IPS-20b (cell line): ENCODE results near the gene EEF1AKMT4.

Experiments
- H3K27ac ChIP-seq: one replicate; pipeline ENCODE4 v1.5.1; 2013; ENCODE audit warnings: low read length
- H3K27me3 ChIP-seq: 2 replicates; pipeline ENCODE4 v1.6.1; 2013; ENCODE audit warnings: mild to moderate bottlenecking, low read length, inconsistent platforms; ENCODE audit not compliant: insufficient read depth
- H3K36me3 ChIP-seq: 2 replicates; pipeline ENCODE4 v1.6.1; 2013; ENCODE audit warnings: low read depth, mild to moderate bottlenecking, inconsistent platforms, low read length, moderate library complexity; ENCODE audit not compliant: insufficient read depth
- H3K4me1 ChIP-seq: 2 replicates; pipeline ENCODE4 v1.6.1; 2013; ENCODE audit warnings: mild to moderate bottlenecking, control low read depth, inconsistent platforms, low read length, moderate library complexity; ENCODE audit not compliant: insufficient read depth
- H3K4me3 ChIP-seq: 2 replicates; pipeline ENCODE4 v1.5.1; 2013; ENCODE audit warnings: mild to moderate bottlenecking, low read length, inconsistent platforms
- H3K9ac ChIP-seq: 2 replicates; pipeline ENCODE4 v1.6.1; 2013; ENCODE audit warnings: low read depth, mild to moderate bottlenecking, inconsistent platforms, low read length, moderate library complexity
- H3K9me3 ChIP-seq: 2 replicates; pipeline ENCODE4 v1.6.1; 2013; ENCODE audit warnings: mild to moderate bottlenecking, low read depth, low read length, inconsistent platforms; ENCODE audit not compliant: insufficient read depth

The EEF1AKMT4 gene

GRCh38 chr3:184237211-184237610 is 12.3 kb upstream of the EEF1AKMT4 start:
- Histone ChIP-seq H3K4me1 (no peaks in the 10 kb centered on the region), H3K4me3 (no peak overlapping the region), H3K9ac (no peak overlapping the region)

GRCh38 chr3:184237807-184238206 is 11.7 kb upstream of the EEF1AKMT4 start:
- Histone ChIP-seq H3K4me3 (no peak overlapping the region), H3K4me1 (no peaks in the 10 kb centered on the region), H3K9me3 (no peaks in the 10 kb centered on the region), H3K9ac (no peak overlapping the region), H3K27me3 (peaks cover 31% of the 10 kb centered on the region), H3K36me3 (peaks cover 9% of the 10 kb centered on the region), H3K27ac (no peak overlapping the region)

More at GRCh38 chr3:184237211-184237610, 12.3 kb upstream of the EEF1AKMT4 start:
- H3K27me3 ChIP-seq: peaks cover 37% of the 10 kb centered on the region
- H3K36me3 ChIP-seq: peaks cover 3% of the 10 kb centered on the region; the same call in 1 of the 2 replicates
- H3K9me3 ChIP-seq: no peaks in the 10 kb centered on the region
- no peak overlapping the region for H3K27ac ChIP-seq

- no peaks in the 10 kb centered on the region for H3K4me1 ChIP-seq
- peaks cover 14% of the 10 kb centered on the region for H3K36me3 ChIP-seq
- no peak overlapping the region for H3K4me3 ChIP-seq
- no peak overlapping the region for H3K27ac ChIP-seq
- H3K9me3 ChIP-seq: no peaks in the 10 kb centered on the region
- no peak overlapping the region for H3K9ac ChIP-seq
- peaks cover 26% of the 10 kb centered on the region for H3K27me3 ChIP-seq
Observed at GRCh38 chr3:184238246-184238818, 11.1 kb upstream of the EEF1AKMT4 start.

GRCh38 chr3:184239221-184239620 is 10.3 kb upstream of the EEF1AKMT4 start:
- no peaks in the 10 kb centered on the region for H3K4me1 ChIP-seq
- peaks cover 17% of the 10 kb centered on the region for H3K27me3 ChIP-seq
- no peak overlapping the region for H3K27ac ChIP-seq
- no peaks in the 10 kb centered on the region for H3K9me3 ChIP-seq
- no peak overlapping the region for H3K4me3 ChIP-seq
- H3K36me3 ChIP-seq: peaks cover 23% of the 10 kb centered on the region
- no peak overlapping the region for H3K9ac ChIP-seq

GRCh38 chr3:184239708-184240107 is 9.8 kb upstream of the EEF1AKMT4 start:
- peaks cover 28% of the 10 kb centered on the region for H3K36me3 ChIP-seq
- H3K4me3 ChIP-seq: no peak overlapping the region
- no peak overlapping the region for H3K9ac ChIP-seq
- H3K27me3 ChIP-seq: peaks cover 15% of the 10 kb centered on the region
- no peaks in the 10 kb centered on the region for H3K4me1 ChIP-seq
- no peak overlapping the region for H3K27ac ChIP-seq
- H3K9me3 ChIP-seq: no peaks in the 10 kb centered on the region

GRCh38 chr3:184240384-184241140 is 8.9 kb upstream of the EEF1AKMT4 start:
- H3K36me3 ChIP-seq: peaks cover 36% of the 10 kb centered on the region

GRCh38 chr3:184241141-184241446 is 8.4 kb upstream of the EEF1AKMT4 start:
- Histone ChIP-seq H3K4me1 (no peaks in the 10 kb centered on the region), H3K36me3 (peaks cover 38% of the 10 kb centered on the region), H3K9me3 (no peaks in the 10 kb centered on the region), H3K9ac (no peak overlapping the region), H3K27ac (no peak overlapping the region), H3K27me3 (peaks cover 15% of the 10 kb centered on the region), H3K4me3 (no peak overlapping the region)

More at GRCh38 chr3:184240384-184241140, 8.9 kb upstream of the EEF1AKMT4 start:
- H3K27me3 ChIP-seq: peaks cover 15% of the 10 kb centered on the region
- H3K27ac ChIP-seq: no peak overlapping the region
- H3K9me3 ChIP-seq: no peaks in the 10 kb centered on the region
- no peak overlapping the region for H3K9ac ChIP-seq
- no peak overlapping the region for H3K4me3 ChIP-seq
- H3K4me1 ChIP-seq: no peaks in the 10 kb centered on the region

- Histone ChIP-seq H3K9ac (no peak overlapping the region), H3K4me1 (no peaks in the 10 kb centered on the region), H3K9me3 (no peaks in the 10 kb centered on the region), H3K27ac (no peak overlapping the region), H3K36me3 (peaks cover 38% of the 10 kb centered on the region), H3K27me3 (peaks cover 15% of the 10 kb centered on the region), H3K4me3 (no peak overlapping the region)
Observed at GRCh38 chr3:184241447-184242296, 7.8 kb upstream of the EEF1AKMT4 start.

GRCh38 chr3:184242297-184242685 is 7.2 kb upstream of the EEF1AKMT4 start:
- Histone ChIP-seq H3K27me3 (peaks cover 14% of the 10 kb centered on the region), H3K9me3 (no peaks in the 10 kb centered on the region), H3K27ac (no peak overlapping the region), H3K4me3 (no peak overlapping the region), H3K4me1 (no peaks in the 10 kb centered on the region), H3K9ac (no peak overlapping the region), H3K36me3 (peaks cover 38% of the 10 kb centered on the region)

GRCh38 chr3:184248454-184249411 is 739 bp upstream of the EEF1AKMT4 start, which contains the start of gene ALG3:
TSS of gene ALG3 (minus strand) at chr3:184248962. CDS start at chr3:184248940, 22 bp downstream.
- H3K9me3 ChIP-seq: no peaks in the 10 kb centered on the region
- H3K4me3 ChIP-seq: peak within 1 kb of the TSS; percentile 99

More at GRCh38 chr3:184248454-184249411, 739 bp upstream of the EEF1AKMT4 start, which contains the start of gene ALG3:
- H3K27me3 ChIP-seq: no peaks in the 10 kb centered on the region
- peaks cover 20% of the 10 kb centered on the region for H3K36me3 ChIP-seq
- H3K27ac ChIP-seq: peak within 1 kb of the TSS; percentile 96
- H3K9ac ChIP-seq: peak within 1 kb of the TSS; percentile 98
- H3K4me1 ChIP-seq: no peaks in the 10 kb centered on the region
